ENCODE results near the gene RBBP8NL. TPM values are rescaled to one million over a fixed set of nuclear protein-coding genes. Genes with fewer than 3 reads are reported as not detected.

Gene RBBP8NL
- total RNA-seq, 2 donors from 2014 or later = not detected

GRCh38 chr20:62417981-62418708 lies 9.2 kb downstream of the RBBP8NL start:
- Mint-ChIP-seq H3K36me3 (no peaks in the 10 kb centered on the region), H3K9me3 (no peaks in the 10 kb centered on the region)
- ATAC-seq = no peak

GRCh38 chr20:62416651-62417637 lies 10.4 kb downstream of the RBBP8NL start:
- no peak for DNase-seq (ENCODE audit: low spot score in 2 of 2)
- Mint-ChIP-seq H3K27ac (no peak overlapping the region), H3K9me3 (no peaks in the 10 kb centered on the region), H3K36me3 (no peaks in the 10 kb centered on the region)
- no peak for ATAC-seq

More at GRCh38 chr20:62417981-62418708, 9.2 kb downstream of the RBBP8NL start:
- H3K27ac Mint-ChIP-seq = no peak overlapping the region
- no peak for DNase-seq (ENCODE audit: low spot score in 2 of 2)

GRCh38 chr20:62415354-62416111 lies 11.8 kb downstream of the RBBP8NL start:
- H3K36me3 Mint-ChIP-seq = no peaks in the 10 kb centered on the region
- H3K9me3 Mint-ChIP-seq = no peaks in the 10 kb centered on the region
- no peak overlapping the region for H3K27ac Mint-ChIP-seq
- DNase-seq (ENCODE audit: low spot score in 2 of 2) (no peak), ATAC-seq (no peak)

GRCh38 chr20:62413896-62414481 lies 13.3 kb downstream of the RBBP8NL start:
- no peaks in the 10 kb centered on the region for H3K36me3 Mint-ChIP-seq
- no peak for ATAC-seq
- DNase-seq (ENCODE audit: low spot score in 2 of 2) = no peak
- H3K9me3 Mint-ChIP-seq = no peaks in the 10 kb centered on the region
- H3K27ac Mint-ChIP-seq = no peak overlapping the region

- Mint-ChIP-seq H3K9me3 (no peaks in the 10 kb centered on the region), H3K27ac (no peak overlapping the region), H3K36me3 (no peaks in the 10 kb centered on the region)
- ATAC-seq (no peak), DNase-seq (ENCODE audit: low spot score in 2 of 2) (no peak)
Observed at GRCh38 chr20:62413025-62413570, 14.2 kb downstream of the RBBP8NL start.

- no peaks in the 10 kb centered on the region for H3K9me3 Mint-ChIP-seq
- ATAC-seq (no peak), DNase-seq (ENCODE audit: low spot score in 2 of 2) (no peak)
- H3K27ac Mint-ChIP-seq = no peak overlapping the region
- H3K36me3 Mint-ChIP-seq = no peaks in the 10 kb centered on the region
Observed at GRCh38 chr20:62412194-62413024, 14.9 kb downstream of the RBBP8NL start.

- no peak overlapping the region for H3K27ac Mint-ChIP-seq
- no peaks in the 10 kb centered on the region for H3K9me3 Mint-ChIP-seq
- H3K36me3 Mint-ChIP-seq = no peaks in the 10 kb centered on the region
- DNase-seq (ENCODE audit: low spot score in 2 of 2) (no peak), ATAC-seq (no peak)
Observed at GRCh38 chr20:62411479-62412193, 15.7 kb downstream of the RBBP8NL start.

- H3K27ac Mint-ChIP-seq = no peak overlapping the region
- ATAC-seq (no peak), DNase-seq (ENCODE audit: low spot score in 2 of 2) (no peak)
- H3K9me3 Mint-ChIP-seq = no peaks in the 10 kb centered on the region
- no peaks in the 10 kb centered on the region for H3K36me3 Mint-ChIP-seq
Observed at GRCh38 chr20:62410746-62411478, 16.4 kb downstream of the RBBP8NL start.

GRCh38 chr20:62409931-62410745 lies 17.2 kb downstream of the RBBP8NL start:
- H3K36me3 Mint-ChIP-seq = no peaks in the 10 kb centered on the region
- ATAC-seq = peak in 1 of 2 donors; percentile 5
- peak in 1 of 2 donors; percentile 58 for DNase-seq (ENCODE audit: low spot score in 2 of 2)
- peak overlapping the region in 1 of 2 donors; percentile 67 for H3K27ac Mint-ChIP-seq
- H3K9me3 Mint-ChIP-seq = no peaks in the 10 kb centered on the region

- Mint-ChIP-seq H3K27ac (peak overlapping the region in 1 of 2 donors; percentile 67), H3K9me3 (no peaks in the 10 kb centered on the region), H3K36me3 (no peaks in the 10 kb centered on the region)
- DNase-seq (ENCODE audit: low spot score in 2 of 2) = no peak
- no peak for ATAC-seq
Observed at GRCh38 chr20:62409086-62409853, 18.1 kb downstream of the RBBP8NL start.

- Mint-ChIP-seq H3K9me3 (no peaks in the 10 kb centered on the region), H3K27ac (no peak overlapping the region), H3K36me3 (no peaks in the 10 kb centered on the region)
- DNase-seq (ENCODE audit: low spot score in 2 of 2) = no peak
- ATAC-seq = no peak
Observed at GRCh38 chr20:62408640-62409039, 18.7 kb downstream of the RBBP8NL start.

GRCh38 chr20:62408055-62408454 lies 19.3 kb downstream of the RBBP8NL start:
- ATAC-seq (no peak), DNase-seq (ENCODE audit: low spot score in 2 of 2) (no peak)
- H3K9me3 Mint-ChIP-seq = no peaks in the 10 kb centered on the region
- no peaks in the 10 kb centered on the region for H3K36me3 Mint-ChIP-seq
- peak overlapping the region in 1 of 2 donors; percentile 80 for H3K27ac Mint-ChIP-seq

All from activated naive CD4-positive, alpha-beta T cell treated with anti-CD3 and anti-CD28 coated beads, Interleukin-2, amount 50 U/mL, for 72 hours (primary cell).